ENCODE measurements around the gene FOXJ1.

GRCh38 chr17:76153202-76153601, 12.2 kb upstream of the FOXJ1 start:
- no peak for TF ChIP-seq YY1 (IDR thresholded peaks at IDR 0.05; ENCODE audit: insufficient read depth, insufficient read length)
- TF ChIP-seq ZNF274 (IDR thresholded peaks at IDR 0.05; ENCODE audit: low read depth, low read length), result no peak
- TF ChIP-seq SUZ12 (IDR thresholded peaks at IDR 0.05; ENCODE audit: extremely low read depth, insufficient read depth, insufficient read length), result no peak
